OCI-LY7 (cell line): ENCODE data around the gene CFAP74.

Source experiments
- CTCF ChIP-seq: fragments of 200-600 bp; sonication (generic); conservative IDR thresholded peaks from 2 replicates; pipeline ENCODE4 v1.5.1; 2014; ENCODE audit warnings: mild to moderate bottlenecking, antibody characterized with exemption, low read length, moderate library complexity, mixed read lengths
- EZH2phosphoT487 ChIP-seq: fragments of 200-600 bp; sonication (generic); IDR thresholded peaks from 2 replicates; pipeline ENCODE4 v1.6.1; 2018; ENCODE audit warnings: low read depth, borderline replicate concordance, mild to moderate bottlenecking, mixed run types, antibody characterized with exemption, low read length, moderate library complexity, mixed read lengths

- TF ChIP-seq CTCF (no peak), EZH2phosphoT487 (no peak)
Measured at GRCh38 chr1:1972976-1973715, 30.4 kb downstream of the CFAP74 start.
